ENCODE results near the gene WDR7. TPM values are rescaled to one million over a fixed set of nuclear protein-coding genes. Genes with fewer than 3 reads are reported as not detected.

WDR7 gene
- total RNA-seq, 4 donors from 2014 or later: 9.4 to 26.1 (median 19.2) TPM

GRCh38 chr18:56645415-56646016 is 5.6 kb upstream of the WDR7 start:
- no peak for DNase-seq
- intact Hi-C loops (cut with DNase I): no loop called here
- 63 to 66% methylated on average over 5 of the region's 5 CpGs for WGBS, 2 donors

GRCh38 chr18:56647071-56647470 is 4.1 kb upstream of the WDR7 start:
- H3K9me3 ChIP-seq: no peaks in the 10 kb centered on the region
- H3K4me3 ChIP-seq: no peak overlapping the region
- no peak for DNase-seq
- TF ChIP-seq POLR2A (IDR thresholded peaks at IDR 0.05) (no peak), CTCF (IDR thresholded peaks at IDR 0.05) (no peak)
- H3K27me3 ChIP-seq: no peaks in the 10 kb centered on the region
- intact Hi-C loops (cut with DNase I): no loop called here
- H3K4me1 ChIP-seq: peaks cover 3 to 15% (median 5%) of the 10 kb centered on the region in 3 donors
- H3K27ac ChIP-seq: no peak overlapping the region
- H3K36me3 ChIP-seq: no peaks in the 10 kb centered on the region

More at GRCh38 chr18:56645415-56646016, 5.6 kb upstream of the WDR7 start:
- H3K36me3 ChIP-seq: no peaks in the 10 kb centered on the region
- TF ChIP-seq CTCF (IDR thresholded peaks at IDR 0.05) (peak in 5 of 6 experiments; percentile 12 to 39 (median 27)), POLR2A (IDR thresholded peaks at IDR 0.05) (no peak)
- H3K27ac ChIP-seq: no peak overlapping the region
- H3K27me3 ChIP-seq: no peaks in the 10 kb centered on the region
- H3K4me3 ChIP-seq: no peak overlapping the region
- H3K9me3 ChIP-seq: no peaks in the 10 kb centered on the region
- H3K4me1 ChIP-seq: peaks cover 0 to 5% (median 0%) of the 10 kb centered on the region in 3 donors

GRCh38 chr18:56647951-56648893 is 2.9 kb upstream of the WDR7 start:
- H3K27ac ChIP-seq: no peak overlapping the region
- intact Hi-C loops (cut with DNase I): no loop called here
- peaks cover 7 to 22% (median 11%) of the 10 kb centered on the region in 3 donors for H3K4me1 ChIP-seq
- no peaks in the 10 kb centered on the region for H3K36me3 ChIP-seq
- DNase-seq: no peak
- WGBS, 2 donors: 67 to 87% methylated on average over 3 of the region's 3 CpGs
- no peaks in the 10 kb centered on the region for H3K27me3 ChIP-seq
- H3K9me3 ChIP-seq: no peaks in the 10 kb centered on the region
- TF ChIP-seq POLR2A (IDR thresholded peaks at IDR 0.05) (no peak), CTCF (IDR thresholded peaks at IDR 0.05) (no peak)
- H3K4me3 ChIP-seq: no peak overlapping the region

- no peak for DNase-seq
- H3K36me3 ChIP-seq: no peaks in the 10 kb centered on the region
- no peaks in the 10 kb centered on the region for H3K27me3 ChIP-seq
- no peak overlapping the region for H3K27ac ChIP-seq
- intact Hi-C loops (cut with DNase I): no loop called here
- H3K9me3 ChIP-seq: no peaks in the 10 kb centered on the region
- TF ChIP-seq CTCF (IDR thresholded peaks at IDR 0.05) (no peak), POLR2A (IDR thresholded peaks at IDR 0.05) (no peak)
- H3K4me1 ChIP-seq: peaks cover 7 to 22% (median 11%) of the 10 kb centered on the region in 3 donors
- no peak overlapping the region for H3K4me3 ChIP-seq
- 100% methylated on average over 1 of the region's 1 CpG for WGBS, 2 donors
Observed at GRCh38 chr18:56649996-56650395, 1.2 kb upstream of the WDR7 start.

- TF ChIP-seq CTCF (IDR thresholded peaks at IDR 0.05) (no peak), POLR2A (IDR thresholded peaks at IDR 0.05) (no peak)
- H3K27ac ChIP-seq: peak overlapping the region; percentile 79 to 93 (median 88)
- WGBS, 2 donors: 16 to 23% methylated on average over 1 to 5 of the region's 5 CpGs
- peaks cover 7 to 22% (median 11%) of the 10 kb centered on the region in 3 donors for H3K4me1 ChIP-seq
- no peaks in the 10 kb centered on the region for H3K27me3 ChIP-seq
- H3K36me3 ChIP-seq: no peaks in the 10 kb centered on the region
- DNase-seq: no peak
- intact Hi-C loops (cut with DNase I): no loop called here
- H3K4me3 ChIP-seq: peak overlapping the region; percentile 73 to 88 (median 82)
- no peaks in the 10 kb centered on the region for H3K9me3 ChIP-seq
Observed at GRCh38 chr18:56651771-56652092, 573 bp downstream of the WDR7 start.

Measured in esophagus squamous epithelium (tissue), 5 donors.